ENCODE data around the gene AHCYL1.
A peak's percentile ranks its signal among the peaks of the same experiment; 100 is the strongest.
"Not testable (repeated sequence)": the region's sequence is repeated elsewhere in the genome, so short reads cannot be mapped to it uniquely, and the experiment has no call there.

Gene AHCYL1

DNA sequence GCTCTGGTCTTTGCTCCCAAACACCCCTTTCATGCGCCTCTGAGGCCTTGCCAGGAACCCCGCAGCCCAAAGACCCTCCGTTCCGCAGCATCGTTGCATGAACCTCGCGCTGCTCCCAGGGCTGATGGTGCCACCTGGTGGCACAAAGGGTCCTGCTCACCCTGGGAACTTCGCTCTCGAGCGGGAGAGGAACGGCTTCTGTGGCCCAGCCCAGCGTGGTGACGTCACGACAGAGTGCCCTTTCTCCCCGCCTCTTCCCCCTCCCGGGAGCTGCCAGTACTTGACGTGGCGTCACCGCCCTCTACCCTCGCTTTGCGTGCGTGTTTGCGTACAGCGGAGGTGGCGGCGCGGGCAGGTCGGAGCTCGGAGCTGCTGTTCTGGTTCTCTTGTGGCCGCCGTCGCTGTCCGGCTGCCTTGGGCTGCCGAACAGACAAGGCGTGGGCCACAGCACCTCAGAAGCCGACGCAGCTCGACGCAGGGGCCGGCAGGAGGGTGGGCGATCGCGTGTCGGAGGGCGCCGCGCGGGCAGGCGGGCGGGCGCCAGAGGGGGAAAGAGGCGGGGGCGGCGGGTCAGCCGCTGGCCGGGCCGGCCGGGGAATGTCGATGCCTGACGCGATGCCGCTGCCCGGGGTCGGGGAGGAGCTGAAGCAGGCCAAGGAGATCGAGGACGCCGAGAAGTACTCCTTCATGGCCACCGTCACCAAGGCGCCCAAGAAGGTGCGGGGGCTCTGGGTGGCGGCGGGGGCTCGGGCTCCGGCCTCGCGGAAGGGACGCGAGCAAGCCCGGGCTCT lies at the start of gene AHCYL1:
Gene AHCYL1 (plus strand): TSS at position 310 of the 791 bp plus-strand sequence. CDS start 288 bp downstream, at position 598.
- ATAC-seq, result peak; percentile 99

DNA sequence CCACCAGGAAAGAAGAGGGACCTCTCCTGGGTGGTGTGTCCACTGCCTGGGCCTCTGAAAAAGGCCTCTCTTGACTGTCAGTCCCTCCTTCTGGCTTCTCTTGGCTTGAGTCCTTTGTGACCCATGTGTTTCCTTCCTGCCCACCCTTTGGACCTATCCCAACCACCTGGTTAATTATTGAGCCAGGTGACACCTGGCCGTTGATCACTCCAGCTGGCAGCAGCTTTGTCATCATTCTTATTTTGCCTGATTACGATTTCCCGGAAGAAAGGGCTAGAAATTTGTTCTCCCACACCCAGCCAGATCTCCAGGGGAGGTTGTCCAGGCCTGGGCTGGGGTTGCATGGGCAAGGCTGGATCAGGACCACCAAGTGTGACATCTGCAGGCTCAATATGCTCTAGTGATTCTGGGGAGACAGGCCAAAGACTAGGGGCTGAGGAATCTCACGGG lies 49.1 kb upstream of the AHCYL1 start:
- no peak for DNase-seq
- no peak for ATAC-seq

More for the DNA sequence above, at the start of gene AHCYL1:
- DNase-seq, result peak; percentile 99

DNA sequence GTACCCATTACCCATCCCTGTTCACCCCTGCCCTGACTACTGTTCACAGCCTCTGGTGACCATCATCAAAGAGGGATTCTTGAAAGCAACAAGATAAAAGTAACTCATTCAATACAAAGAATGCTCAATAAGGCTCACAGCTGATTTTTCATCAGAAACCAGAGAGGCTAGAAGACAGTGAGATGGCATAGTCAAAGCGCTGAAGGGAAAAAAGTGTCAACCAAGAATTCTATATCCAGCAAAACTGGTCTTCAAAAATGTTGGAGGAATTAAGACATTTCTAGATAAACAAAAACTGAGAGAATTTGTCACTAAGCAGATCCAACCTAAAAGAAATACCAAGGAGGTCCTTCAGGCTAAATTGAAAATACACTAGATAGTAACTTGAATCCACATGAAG lies 46.8 kb upstream of the AHCYL1 start:
- DNase-seq (no peak), ATAC-seq (no peak)

DNA sequence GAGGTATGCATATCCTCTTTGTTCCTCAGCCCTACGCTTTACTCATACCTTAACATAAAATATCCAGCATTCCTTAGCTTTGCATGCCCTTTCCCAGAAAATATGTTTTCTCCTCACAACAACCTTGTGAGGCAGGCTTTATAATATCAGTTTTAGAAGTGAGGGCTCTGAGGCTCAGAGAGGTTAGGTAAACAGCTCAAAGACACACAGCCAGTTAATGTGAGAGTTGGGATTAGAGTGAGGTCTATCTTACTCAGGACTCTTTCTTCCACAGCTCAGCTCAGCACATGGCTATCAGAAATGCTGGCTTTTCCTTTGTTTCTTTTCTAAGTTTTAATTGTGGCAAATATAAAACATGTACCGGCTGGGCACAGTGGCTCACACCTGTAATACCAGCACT lies 46.0 kb upstream of the AHCYL1 start:
- DNase-seq (no peak), ATAC-seq (no peak)

DNA sequence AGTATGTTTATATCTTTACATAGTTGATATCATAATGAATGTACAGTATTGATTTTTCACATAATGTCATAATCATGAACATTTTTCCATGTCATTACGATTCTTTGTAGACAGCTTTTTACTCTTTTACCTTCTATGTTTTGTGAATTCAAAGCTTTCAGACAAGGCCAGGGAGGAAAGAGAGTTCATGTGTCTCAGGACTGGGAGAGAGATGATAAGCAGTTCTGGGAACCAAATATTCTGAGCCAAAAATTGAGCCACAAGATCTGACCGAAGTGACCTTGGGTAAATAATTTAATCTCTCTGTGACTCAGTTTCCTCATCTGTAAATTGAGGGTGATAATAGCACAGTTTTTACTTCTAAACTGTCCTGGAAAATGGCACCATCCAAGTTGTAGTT lies 42.1 kb upstream of the AHCYL1 start:
- DNase-seq (no peak), ATAC-seq (no peak)

DNA sequence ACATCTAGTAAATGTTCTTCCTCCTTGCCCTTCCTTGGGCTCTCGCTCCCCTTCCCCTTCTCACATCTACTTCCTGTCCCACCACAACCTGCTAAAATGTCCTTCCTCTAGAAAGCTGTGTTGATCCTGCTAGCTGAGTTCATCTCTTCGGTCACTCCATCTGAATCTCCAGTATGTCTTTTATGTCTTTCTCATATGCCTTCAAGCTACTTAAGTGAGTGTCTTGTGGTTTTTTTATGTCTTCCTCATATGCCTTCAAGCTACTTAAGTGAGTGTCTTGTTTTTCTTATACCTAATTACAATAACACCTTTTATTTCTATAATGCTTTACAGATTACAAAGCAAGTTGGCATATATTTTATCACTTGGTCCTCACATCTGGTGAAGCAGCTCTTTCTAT lies 40.0 kb upstream of the AHCYL1 start:
- no peak for DNase-seq
- ATAC-seq, result no peak

DNA sequence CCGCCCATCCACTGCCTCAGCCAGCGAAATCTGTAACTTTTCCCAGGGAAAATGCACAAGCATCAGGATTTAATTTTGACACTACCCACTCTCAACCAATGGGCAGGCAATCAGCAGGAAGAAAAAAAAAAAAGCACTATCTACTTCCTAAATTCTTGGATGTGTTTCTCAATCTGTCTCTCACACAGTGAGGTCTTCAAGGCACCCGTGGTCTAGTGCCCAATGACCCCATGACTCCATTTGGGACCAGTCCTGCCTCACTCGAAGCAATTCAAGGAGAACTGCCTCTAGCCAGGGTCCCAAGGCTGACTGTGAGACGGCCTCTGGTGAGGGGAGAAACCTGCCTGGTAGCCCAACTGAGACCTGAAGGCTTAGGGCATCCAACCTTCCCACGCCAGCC lies 38.1 kb upstream of the AHCYL1 start:
- no peak for ATAC-seq
- DNase-seq, result no peak

DNA sequence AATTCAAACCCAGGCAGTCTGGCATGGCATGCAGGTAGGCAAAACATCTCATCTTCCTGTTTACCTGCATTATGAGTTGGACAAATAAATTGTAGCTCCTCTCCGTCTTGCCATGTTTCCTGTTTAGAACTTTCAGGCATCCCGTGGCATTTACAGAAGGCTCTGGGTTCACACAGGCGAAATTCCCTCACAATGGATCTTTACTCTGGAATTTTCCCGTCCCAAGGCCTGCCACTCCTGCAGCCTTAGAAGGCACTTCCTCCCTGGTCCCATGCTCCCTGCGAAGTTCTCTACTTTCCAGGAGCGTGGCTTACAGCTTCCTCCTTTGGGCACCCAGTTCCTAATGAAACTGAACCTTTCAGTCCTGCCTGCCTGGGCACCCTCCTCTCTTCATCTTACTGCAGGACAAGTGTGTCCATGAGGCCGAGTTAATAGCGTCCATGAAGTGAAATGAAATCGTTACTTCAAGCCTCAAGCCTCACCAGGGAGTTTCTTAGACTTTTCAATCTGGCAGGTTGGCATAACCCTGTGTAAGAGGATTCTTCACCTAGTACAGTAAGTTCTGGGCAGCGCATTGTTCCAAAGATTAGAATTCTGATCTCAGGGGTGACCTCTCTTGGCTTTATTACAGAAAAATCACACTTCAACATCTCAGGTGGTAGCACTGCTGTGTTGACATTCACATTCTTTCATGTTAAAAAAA lies 36.8 kb upstream of the AHCYL1 start:
- ATAC-seq, result no peak

DNA sequence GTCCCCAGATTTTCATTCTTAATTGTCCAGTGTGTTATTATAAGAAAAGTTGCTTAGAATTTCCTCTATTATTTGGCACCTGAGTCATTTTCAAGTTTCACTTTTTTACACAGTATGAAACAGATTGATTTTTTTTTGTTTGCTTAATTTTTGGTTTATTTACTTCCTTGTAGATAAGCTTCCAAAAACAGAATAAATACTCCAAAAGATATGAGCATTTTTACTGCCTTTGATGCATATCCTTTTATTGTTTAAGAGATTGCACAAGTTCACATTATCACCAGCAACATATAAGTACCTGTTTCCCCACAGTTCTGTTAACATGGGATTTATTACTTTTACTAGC lies 36.3 kb upstream of the AHCYL1 start:
- no peak for ATAC-seq

More for the DNA sequence above, 36.8 kb upstream of the AHCYL1 start:
- DNase-seq, result no peak

DNA sequence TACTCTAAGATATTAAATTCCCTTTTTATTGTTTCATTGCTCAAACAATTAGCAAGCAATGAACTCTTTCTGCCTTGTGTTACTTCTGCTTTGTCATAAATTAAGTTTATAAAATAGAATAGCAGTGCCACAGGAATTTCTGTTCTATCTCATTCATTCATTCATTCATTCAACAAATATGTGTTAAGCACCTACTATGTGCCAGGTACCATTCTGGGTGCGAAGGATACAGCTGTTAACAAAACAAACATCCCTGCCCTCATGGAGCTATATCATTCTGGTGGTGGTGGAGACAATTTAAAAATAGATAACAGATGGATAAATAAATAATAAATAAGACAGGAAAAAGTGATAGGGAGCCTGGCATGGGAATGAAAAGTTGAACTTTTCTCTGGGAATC lies 34.5 kb upstream of the AHCYL1 start:
- DNase-seq (no peak), ATAC-seq (no peak)

More for the DNA sequence above, 36.3 kb upstream of the AHCYL1 start:
- DNase-seq, result no peak

DNA sequence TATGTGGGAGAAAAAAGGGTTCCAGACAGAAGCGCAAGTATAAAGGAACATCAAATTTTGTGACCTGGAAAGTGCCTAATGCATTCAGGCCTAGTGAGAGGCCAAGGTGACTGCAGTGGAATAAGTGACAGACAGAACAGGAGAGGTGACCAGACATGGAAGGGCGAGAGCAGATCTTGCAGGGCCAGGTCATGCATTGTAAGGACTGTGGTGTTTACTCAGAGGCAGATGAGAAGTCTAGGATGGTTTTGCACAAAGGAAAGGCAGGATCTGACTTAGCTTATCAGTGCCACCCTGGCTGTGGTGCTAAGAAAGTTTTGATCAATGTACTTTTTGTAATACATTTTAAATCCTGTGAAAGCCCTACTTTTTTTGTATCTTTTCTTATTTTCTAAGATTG lies 34.1 kb upstream of the AHCYL1 start:
- no peak for ATAC-seq
- no peak for DNase-seq

DNA sequence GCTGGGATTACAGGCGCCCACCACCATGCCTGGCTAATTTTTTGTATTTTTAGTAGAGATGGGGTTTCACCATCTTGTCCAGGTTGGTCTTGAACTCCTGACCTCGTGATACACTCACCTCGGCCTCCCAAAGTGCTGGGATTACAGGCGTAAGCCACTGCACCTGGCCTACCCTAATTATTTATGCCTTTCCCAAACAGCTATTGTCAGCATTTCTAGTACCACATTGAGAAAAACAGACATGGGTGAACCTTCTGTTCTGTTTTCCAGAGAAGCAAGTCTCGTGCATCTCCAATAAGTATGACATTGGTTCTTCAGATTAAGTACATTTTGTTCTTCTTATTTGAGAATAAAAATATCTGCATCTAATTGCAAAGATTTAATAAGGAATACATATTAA lies 33.1 kb upstream of the AHCYL1 start:
- not testable (repeated sequence) for ATAC-seq, DNase-seq

DNA sequence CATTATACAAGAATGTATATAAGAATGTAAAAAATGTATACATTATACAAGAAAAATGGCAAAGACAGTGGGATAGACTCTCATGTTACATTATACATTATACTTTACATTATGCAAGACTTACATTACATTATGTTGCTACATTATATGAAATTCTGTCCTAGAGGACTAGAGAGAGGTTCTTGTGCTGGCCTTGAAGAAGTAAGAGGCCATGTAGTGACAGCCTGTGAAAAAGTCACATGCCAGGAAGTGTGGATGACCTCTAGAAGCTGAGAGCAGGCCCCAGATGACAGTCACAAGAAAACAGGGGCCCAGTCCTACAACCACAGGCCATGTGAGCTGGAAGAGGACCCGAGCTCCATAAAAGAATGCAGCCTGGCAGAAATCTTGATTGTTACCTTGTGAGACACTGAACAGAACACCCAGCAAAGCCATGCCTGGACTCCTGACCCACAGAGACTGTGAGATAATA lies 30.5 kb upstream of the AHCYL1 start:
- ATAC-seq (no peak), DNase-seq (no peak)

DNA sequence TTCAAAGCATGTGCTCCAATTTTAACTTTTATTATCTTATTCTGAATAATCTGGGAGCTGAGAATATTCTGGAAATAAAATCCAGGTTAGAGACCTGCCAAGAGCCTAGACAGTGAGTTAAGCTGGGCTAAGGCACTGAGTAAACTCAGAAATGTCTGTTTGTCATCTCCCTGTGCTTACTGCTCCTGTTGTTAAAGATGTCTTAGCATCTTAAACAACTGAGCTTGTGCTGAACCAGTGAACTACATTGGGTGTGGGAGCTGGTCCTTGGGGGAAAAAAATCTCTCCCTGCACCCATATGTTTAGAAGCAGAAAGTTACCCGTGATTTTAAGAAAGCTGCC lies 25.0 kb upstream of the AHCYL1 start:
- no peak for DNase-seq
- no peak for ATAC-seq

DNA sequence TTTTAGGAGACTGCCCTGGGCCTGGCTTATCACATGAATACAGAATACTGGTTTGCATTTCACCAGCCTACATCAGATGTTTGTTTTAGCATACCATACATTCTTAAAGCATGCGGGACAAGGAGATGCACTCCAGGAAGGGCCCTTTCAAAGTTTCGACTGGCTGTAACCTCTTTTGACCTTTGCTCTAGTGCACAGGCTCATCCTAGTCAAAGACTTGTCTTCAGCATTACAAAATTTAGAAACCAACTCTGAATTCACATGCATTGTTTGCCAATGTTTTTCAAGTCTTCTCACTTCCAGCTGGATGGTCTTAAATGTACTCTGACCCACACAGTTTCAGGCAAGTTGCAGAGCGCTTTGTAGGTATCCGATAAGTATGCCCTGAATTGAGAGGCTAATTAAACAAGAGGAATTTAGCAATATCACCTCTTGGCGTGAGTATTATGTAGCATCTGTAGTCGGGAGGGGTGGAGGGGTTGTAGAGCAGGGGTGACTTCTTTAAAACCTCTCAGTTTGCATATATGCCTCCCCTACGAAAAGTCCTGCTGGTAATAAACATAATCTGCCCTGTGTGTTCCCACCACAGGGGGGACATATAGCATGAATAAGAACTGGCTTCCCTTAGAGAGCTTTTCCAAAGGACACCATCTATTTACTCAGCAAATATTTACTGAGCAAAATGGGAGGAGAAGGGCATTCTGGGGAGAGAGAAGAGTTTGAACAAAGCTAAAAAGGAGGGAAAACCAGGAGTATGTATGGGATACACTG lies 24.4 kb upstream of the AHCYL1 start:
- no peak for DNase-seq
- no peak for ATAC-seq

DNA sequence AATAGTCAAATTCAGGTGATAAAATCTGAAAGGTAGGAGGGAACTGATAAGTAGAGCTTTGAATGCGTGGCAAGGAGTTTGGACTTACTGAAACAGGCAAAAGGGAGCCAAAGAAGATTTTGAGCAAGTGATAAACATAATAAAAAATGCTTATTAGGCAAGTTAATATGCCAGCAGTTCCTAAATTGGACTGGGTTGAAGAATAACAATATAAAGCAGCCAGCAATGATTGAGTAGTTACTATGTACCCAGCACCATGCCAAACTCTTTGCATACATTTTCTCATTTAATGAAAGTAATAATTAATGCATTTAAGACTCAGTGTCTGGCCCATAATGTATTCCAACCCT lies 23.8 kb upstream of the AHCYL1 start:
- ATAC-seq, result no peak

DNA sequence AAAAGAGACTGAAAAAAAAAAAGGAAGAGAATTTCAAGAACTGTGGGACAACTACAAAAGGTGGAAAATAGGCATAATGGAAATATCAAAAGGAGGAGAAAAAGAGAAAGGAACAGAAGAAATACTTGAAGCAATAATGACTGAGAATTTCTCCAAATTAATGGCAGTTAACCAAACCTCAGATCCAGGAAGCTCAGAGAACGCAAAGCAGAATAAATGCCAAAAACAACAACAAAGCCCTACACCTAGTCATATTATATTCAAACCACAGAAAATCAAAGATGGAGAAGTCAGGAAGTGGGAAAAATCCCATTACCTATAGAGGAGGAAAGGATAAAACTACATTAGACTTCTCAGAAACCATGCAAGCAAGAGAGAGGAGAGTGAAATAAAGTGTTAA lies 20.7 kb upstream of the AHCYL1 start:
- DNase-seq (no peak), ATAC-seq (no peak)

More for the DNA sequence above, 23.8 kb upstream of the AHCYL1 start:
- no peak for DNase-seq

DNA sequence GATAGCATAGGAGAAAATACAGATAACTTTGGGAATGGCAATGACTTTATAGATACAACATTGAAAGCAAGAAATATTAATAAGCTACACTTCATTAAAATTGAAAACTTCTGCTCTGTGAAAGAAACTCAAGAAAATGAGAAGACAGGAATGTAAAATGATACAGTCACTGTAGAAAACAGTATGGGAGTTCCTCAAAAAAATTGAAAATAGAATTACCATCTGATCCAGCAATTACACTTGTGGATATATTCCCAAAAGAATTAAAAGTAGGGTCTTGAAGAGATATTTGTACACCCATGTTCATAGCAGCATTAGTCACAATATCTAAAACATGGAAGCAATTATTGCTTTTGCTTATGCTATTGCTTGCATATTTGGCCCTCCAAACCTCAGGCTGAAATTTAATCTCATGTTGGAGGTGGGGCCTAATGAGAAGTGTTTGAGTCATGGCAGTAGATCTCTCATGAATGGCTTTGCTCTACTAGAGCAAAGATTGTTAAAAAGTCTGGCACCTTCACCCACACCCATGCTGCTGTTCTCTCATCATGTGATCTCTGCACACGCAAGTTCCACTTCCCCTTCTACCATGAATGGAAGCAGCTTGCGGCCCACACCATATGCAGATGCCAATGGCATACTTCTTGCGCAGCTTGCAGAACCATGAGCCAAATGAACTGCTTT lies 15.3 kb upstream of the AHCYL1 start:
- no peak for DNase-seq

DNA sequence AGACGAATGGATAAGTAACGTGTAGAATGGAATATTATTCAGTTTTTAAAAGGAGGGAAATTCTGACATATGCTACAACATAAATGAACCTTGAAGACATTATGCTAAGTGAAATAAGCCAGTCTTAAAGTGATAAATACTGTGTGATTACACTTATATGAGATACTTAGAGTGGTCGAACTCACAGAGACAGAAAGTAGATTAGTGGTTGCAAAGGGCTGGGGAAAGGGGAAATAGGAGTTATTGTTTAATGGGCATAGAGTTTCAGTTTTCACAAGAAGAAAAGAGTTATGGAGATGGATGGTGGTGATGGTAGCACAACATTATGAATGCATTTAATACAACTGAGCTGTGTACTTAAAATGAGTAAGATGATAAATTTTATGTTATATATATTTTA lies 14.7 kb upstream of the AHCYL1 start:
- no peak for DNase-seq
- ATAC-seq, result no peak

More for the DNA sequence above, 15.3 kb upstream of the AHCYL1 start:
- no peak for ATAC-seq

DNA sequence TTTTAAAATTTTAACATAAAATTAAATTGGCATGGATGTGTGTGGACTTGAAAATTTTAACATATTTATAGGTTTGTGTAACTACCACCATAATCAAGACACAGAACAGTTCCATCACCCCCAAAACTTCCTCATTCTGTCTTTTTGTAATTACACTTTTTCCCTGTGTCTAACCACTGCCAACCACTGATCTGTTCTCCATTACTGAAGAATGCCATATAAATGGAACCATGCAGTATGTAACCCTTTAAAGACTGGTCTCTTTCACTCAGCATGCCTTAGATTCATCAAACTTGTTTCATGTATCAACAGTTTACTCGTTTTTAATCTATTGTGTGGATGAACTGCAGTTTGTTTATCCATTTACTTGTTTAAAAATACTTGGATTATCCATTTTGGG lies 13.0 kb upstream of the AHCYL1 start:
- ATAC-seq (no peak), DNase-seq (no peak)

DNA sequence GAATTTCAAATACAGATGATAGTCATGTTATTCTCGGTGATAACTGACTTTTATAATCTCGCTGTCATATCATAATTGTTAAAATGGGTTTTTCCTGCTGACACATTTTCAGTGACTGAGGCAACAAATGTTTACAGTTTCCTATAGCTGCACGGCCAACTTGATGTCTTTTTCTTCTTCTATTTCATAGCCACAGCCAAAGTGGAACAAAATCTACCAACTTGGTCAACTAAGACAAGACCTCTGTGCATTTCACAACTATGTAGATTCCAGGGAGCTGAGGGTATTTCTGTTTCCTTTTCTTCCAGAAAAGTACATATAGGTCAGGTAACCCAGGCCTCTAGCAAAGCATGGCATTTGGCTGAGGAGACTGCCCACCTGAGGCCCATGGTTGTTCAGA lies 10.4 kb upstream of the AHCYL1 start:
- no peak for ATAC-seq

DNA sequence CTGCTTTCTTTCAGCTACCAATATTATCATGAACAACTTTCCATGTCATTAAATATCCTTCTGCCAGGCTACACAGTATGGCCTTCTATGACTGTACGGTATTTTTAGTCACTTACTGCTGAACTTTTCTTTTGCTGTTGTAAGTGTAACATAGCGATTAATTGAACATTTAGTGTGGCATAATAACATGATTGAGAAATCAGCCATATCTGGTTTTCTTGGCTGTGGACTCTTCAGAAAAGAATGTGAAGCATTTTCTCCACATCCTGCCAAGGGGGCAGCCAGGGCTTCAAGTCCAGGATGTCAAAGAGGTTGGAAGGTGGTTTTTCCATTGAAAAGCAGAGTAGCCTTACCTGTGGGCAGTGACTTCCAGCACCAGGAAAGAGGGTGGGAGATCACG lies 8.8 kb upstream of the AHCYL1 start:
- no peak for ATAC-seq
- no peak for DNase-seq

More for the DNA sequence above, 10.4 kb upstream of the AHCYL1 start:
- no peak for DNase-seq
